Measurements from ENCODE around the gene ABCB8.

The ABCB8 gene

DNA sequence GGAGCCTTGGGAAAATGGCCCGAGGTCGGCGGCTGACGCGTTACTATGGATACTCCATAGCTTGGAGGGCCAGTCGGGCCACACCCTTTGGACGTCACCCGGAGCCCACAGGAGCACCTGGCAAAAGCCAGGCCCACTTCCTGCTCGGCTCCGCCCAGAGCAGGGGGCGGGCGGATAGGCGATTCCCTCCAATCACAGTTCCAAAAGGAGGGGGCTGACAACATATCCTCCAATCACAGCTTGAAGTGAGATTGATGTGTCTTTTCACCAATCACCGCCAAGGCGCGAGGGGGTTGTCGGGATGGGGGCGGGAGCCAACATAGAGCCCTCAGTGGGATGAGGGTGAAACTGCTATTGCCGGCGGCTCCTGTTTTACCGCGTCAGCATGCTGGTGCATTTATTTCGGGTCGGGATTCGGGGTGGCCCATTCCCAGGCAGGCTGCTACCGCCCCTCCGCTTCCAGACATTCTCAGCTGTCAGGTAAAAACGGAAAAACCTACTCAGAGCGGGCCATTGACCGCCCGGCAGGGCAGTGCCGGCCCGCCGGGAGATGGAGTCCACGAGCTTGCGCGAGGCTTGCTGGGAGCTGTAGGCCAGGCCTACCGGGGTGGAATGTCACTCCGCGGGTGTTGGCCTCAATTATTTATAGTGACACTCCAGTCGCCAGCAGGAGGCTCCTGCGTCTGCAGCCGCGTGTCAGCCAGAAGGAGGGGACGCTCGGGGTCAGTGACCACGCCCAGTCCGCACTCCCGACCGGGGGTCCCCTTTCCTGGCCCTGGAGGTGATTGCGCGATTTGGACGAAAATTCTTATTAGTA is at the start of gene ABCB8:
Gene ABCB8, plus strand, starts transcription at position 320 of the 817 bp plus-strand sequence. Its CDS starts 66 bp downstream, at position 386.
- DNase-seq (ENCODE audit: low read depth, low spot score): peak; percentile 100

DNA sequence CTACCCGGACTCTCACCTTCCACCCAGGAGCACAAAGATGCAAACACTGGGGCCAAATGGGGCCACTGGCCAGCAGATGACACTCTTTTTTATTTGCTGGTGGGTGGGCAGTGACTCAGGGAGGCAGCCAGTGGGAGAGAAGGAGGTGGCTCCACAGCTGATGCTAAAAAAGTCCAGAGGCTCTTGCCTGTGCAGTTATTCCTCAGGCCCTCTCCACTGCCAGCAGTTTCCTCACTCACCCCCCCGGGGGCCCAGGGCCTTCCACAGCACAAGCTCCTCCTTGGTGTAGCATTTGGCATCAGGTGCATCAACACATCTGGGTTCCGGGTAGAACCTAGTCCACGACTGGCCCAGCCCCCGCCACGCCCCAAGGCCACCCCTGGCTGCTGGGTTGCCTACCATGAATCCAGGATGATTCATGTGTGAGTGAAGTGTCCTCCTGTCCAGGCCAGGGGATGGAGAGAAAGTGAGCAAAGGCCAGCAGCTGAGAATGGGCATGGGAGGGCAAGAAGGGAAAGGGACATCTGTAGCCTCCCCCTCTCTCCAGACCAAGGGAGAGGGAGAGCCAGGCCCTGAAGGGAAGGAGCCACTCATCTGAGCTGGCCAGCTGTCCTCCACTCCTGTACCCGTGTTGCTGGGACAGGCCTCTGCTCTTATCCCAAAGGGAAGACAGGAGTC is 48.4 kb upstream of the ABCB8 start:
- no peak for DNase-seq (ENCODE audit: low read depth, low spot score)

DNA sequence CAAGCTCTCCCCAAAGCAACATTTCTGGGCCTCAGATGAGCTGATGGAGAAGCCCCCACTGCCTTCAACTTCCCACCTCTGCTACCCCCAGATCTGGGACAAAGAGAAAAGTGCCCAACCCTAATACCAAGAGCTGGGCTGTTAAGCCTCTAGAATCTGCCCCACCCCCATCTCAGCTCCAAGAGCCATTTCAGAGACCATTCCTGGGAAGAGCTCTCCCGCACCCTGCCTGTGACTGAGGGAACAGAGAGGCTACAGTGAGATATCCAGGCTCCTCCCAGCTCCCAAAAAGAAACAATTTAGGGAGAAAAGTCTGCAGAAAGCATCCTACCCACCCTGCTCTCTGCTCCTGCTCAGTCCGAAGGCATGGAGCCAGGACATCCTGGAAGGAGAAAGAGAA is 47.6 kb upstream of the ABCB8 start:
- DNase-seq (ENCODE audit: low read depth, low spot score): no peak

DNA sequence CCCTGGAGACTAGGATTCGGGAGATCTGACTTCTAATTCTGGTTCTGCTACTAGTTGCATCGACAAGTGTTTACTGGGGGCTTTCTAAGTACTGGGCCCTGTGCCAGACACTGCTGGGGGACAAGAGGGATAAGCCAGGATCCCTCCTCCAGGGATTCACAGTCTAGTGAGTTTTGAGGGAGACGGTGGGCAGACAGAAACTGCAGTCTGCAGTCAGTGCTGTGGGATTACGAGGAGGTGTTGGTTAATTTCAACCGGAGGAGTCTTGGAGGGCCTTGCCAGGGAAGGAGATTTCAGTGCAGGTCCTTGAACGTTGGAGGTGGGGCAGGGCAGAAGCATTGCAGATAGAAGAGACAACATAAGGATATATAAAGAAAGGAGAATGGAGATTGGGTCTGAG is 46.6 kb upstream of the ABCB8 start:
- DNase-seq (ENCODE audit: low read depth, low spot score): no peak

DNA sequence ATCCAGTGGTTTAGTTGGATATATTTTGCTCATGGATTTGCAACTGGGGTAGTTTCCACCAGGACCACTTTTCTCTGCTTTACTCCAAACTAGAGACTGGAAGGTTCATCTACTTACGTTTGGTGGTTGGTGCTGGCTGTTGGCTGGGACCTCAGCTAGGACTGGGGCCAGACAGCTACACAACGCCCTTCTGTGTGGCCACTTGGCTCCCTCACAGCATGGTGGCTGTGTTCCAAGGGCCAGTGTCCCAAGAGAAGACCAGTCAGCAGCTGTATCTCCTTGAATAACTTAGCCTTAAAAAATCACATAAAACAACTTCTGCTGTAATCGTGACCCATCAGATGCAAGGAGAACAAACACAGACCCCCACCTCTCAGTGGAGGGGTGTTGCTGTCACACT is 45.9 kb upstream of the ABCB8 start:
- DNase-seq (ENCODE audit: low read depth, low spot score): no peak

DNA sequence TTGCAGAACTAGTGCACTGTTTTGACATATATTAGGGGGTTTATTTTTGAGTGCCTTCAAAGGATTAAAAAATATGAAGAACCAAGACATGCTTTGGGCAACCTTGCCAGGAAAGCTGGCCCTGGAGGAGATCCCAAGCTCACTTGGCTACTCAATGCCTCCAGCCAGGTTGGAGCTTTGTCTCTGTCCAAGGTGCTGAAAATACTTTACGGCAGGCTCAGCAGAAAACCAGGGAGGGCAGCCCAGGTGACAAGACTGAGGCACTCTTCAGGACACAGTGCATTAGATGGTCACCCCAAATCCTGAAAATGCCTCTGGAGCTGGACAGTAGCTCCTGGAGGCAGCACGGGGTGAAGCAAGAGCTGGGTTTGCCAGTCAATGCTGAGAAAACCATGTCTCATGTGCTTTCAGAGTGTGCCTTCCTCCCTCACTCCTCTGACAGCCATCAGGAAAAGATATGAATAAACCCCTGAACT is 44.3 kb upstream of the ABCB8 start:
- DNase-seq (ENCODE audit: low read depth, low spot score): peak; percentile 76

DNA sequence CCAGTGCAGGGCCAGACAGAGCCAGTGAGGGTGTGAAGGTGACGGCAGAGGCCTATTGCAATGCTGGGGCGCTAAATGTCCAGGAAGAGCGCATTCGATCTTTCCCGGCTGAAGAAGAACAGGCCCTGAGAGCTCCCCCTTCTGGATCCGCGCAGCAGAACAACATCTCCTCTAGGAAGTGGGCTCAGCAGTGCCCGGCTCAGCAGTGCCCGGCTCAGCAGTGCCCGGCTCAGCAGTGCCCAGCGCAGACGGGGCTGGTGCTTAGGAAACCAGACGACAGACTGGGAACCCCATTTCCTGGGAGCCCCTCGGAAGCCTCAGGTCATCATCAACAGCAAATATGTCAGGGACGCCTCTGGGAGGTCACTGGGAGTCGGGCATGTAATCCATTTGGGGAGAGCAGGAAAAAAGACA is 42.1 kb upstream of the ABCB8 start:
- peak; percentile 78 for DNase-seq (ENCODE audit: low read depth, low spot score)

DNA sequence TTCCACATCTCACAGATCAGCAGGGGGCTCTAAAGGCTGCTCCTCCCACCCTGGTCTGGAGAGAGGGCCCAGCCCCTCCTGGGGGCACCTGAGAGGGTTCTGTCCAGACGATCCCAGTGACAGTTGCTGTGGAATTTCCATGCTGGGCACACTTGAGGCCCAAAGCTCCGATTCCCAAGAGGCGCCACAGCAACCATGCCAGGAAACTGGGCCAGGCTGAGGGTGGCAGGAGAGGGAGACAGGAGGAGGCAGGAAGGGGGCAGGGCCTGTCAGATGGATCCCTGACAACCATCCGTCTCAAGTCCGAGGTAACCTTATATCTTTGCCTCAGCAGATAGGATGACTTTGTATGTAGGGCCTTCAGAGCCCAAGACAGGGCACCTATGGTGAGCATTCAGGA is 41.7 kb upstream of the ABCB8 start:
- no peak for DNase-seq (ENCODE audit: low read depth, low spot score)

DNA sequence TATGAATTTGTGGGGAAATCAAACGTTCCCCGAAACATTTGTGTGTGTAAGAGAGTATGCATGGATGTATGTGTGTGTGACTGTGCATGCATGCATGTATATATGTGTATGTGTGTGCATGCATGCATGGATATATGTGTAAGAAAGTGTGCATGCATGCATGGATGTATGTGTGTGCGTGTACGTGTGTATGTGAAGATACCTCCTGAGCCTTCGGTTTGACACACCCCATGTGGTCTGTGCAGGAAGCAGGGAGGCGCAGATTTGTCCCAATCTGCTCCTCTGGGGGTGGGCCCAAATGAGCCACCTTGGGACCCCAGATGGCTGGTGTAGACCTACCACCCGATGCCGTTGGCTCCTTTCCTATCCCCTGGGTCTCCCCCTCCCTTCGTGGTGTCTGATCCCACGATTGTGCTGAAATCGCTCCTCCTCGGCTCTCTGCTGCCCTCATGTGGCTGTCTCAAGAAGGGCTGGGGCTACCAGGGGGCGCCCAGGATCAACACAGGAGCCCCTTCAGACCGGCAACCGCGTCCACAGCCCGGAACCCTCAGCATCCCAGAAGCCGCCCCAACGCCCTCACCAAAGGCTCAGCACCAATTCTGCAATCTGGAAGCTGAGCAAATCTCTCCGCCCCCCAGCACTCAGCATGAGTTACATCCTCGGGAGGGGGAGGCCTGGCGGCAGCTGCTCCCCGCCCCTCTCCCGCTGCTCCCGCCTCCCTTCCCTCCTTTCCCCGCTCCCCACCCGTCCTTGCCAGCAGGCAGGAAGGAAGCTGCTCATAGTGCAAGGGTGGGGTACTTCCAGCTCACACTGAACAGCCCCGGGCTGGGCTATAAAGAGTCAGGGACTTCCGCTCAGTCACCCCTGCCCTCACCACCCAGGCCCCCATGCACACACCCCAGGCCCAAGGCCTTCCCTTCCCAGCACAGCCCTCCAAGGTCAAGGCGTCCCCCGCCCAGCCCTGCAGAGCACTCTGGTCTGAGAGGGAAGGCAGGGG is 39.7 kb upstream of the ABCB8 start:
- peak; percentile 63 for DNase-seq (ENCODE audit: low read depth, low spot score)

DNA sequence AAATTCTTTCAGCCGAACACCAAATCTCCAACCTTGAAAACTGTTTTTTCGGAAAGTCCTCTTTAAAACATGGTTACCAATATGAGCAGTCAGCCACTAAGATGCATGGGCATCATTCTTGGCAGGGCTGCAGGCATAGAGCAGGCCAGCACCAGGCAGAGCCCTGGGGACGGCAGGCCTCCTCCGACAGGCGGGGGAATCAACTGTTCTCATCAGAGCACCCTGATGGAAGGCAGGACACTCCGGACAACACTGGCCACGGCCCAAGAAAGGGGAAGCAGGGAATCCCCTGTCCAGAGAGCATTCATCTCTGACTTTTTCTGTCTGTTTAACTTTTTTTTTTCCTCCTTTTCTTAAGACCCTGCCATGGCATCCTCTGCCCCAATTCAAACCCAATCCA is 38.8 kb upstream of the ABCB8 start:
- DNase-seq (ENCODE audit: low read depth, low spot score): no peak

DNA sequence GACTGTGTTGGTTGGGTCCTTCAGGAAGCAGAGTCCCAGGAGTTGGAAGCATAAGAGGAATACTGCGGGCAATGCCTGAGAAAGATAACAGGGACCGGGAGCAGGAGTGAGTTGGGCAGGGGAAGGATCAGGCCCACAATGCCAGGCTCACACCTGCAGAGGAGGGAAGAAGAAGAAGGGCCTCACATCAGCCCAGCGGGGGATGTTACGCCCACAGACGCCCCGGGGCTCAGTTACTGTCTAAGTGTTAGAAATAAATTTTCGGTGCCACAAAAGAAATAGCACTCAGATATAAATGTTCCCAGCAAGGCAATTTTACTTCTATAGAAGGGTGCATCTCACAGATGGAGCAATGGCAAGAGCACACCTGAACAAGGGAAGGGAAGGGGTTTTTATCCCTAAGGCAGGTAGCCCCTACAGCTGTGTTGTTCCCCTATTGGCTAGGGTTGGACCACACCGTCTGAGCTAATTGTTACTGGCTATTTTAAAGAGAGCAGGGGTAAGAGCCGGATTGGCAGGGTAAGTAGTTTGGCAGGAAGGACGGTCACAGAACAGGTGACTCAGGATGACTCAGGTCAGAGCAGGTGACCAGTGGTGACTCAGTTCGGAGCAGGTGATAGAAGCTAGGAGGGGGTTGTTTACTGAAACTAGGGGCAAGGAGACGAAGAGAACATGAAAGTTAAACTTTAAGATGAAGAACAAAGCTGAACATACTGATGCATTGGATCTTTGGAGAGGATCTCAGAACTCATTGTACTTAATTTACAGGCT is 37.6 kb upstream of the ABCB8 start, which contains the start of gene NOS3:
Gene NOS3, plus strand, starts transcription at position 602 of the 771 bp plus-strand sequence. CDS start 2,787 bp downstream, outside the sequence.
- no peak for DNase-seq (ENCODE audit: low read depth, low spot score)

DNA sequence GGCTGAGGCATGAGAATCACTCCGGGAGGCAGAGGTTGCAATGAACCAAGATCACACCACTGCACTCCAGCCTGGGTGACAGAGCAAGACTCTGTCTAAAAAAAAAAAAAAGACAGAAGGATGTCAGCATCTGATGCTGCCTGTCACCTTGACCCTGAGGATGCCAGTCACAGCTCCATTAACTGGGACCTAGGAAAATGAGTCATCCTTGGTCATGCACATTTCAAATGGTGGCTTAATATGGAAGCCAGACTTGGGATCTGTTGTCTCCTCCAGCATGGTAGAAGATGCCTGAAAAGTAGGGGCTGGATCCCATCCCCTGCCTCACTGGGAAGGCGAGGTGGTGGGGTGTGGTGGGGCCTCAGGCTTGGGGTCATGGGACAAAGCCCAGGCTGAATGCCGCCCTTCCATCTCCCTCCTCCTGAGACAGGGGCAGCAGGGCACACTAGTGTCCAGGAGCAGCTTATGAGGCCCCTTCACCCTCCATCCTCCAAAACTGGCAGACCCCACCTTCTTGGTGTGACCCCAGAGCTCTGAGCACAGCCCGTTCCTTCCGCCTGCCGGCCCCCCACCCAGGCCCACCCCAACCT is 36.1 kb upstream of the ABCB8 start:
- no peak for DNase-seq (ENCODE audit: low read depth, low spot score)

DNA sequence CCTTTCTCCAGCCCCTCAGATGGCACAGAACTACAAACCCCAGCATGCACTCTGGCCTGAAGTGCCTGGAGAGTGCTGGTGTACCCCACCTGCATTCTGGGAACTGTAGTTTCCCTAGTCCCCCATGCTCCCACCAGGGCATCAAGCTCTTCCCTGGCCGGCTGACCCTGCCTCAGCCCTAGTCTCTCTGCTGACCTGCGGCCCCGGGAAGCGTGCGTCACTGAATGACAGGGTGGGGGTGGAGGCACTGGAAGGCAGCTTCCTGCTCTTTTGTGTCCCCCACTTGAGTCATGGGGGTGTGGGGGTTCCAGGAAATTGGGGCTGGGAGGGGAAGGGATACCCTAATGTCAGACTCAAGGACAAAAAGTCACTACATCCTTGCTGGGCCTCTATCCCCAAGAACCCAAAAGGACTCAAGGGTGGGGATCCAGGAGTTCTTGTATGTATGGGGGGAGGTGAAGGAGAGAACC is 35.4 kb upstream of the ABCB8 start:
- peak; percentile 45 for DNase-seq (ENCODE audit: low read depth, low spot score)

DNA sequence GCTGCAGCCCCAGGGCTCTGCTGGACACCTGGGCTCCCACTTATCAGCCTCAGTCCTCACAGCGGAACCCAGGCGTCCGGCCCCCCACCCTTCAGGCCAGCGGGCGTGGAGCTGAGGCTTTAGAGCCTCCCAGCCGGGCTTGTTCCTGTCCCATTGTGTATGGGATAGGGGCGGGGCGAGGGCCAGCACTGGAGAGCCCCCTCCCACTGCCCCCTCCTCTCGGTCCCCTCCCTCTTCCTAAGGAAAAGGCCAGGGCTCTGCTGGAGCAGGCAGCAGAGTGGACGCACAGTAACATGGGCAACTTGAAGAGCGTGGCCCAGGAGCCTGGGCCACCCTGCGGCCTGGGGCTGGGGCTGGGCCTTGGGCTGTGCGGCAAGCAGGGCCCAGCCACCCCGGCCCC is 34.7 kb upstream of the ABCB8 start:
- DNase-seq (ENCODE audit: low read depth, low spot score): no peak

DNA sequence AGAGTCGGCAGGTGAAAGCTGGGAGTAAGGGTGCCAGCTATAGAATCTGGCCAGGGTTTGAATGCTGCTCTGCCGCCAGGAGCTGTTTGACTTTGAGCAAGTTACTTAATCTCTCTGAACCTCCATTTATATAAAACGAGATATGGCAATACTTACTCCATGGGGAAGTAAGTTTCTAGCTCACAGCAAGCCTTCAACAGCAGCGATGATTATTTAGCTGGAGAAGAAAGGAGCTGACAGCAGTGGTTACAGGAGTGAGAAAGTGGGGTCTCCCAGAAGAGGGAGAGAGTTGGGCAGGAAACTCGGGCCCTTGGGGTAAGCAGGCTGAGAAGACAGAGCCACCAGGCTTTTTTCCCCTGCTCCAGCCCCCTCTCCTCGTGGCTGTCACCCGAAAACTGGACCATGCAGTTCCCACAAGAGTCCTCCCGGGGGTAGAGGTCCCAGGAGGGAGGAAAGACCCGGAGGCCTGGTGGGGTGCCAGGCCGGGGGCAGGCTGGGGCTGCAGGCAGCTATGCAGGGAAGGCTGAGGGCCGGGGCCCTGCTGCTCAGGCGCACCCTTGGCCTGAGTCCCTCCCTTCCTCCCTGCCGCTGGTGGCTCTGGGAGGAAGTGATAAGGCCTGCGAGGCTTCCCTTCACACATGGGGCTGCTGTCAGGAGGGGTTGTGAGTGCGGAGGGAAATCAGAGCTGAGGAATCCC is 34.0 kb upstream of the ABCB8 start:
- DNase-seq (ENCODE audit: low read depth, low spot score): no peak

DNA sequence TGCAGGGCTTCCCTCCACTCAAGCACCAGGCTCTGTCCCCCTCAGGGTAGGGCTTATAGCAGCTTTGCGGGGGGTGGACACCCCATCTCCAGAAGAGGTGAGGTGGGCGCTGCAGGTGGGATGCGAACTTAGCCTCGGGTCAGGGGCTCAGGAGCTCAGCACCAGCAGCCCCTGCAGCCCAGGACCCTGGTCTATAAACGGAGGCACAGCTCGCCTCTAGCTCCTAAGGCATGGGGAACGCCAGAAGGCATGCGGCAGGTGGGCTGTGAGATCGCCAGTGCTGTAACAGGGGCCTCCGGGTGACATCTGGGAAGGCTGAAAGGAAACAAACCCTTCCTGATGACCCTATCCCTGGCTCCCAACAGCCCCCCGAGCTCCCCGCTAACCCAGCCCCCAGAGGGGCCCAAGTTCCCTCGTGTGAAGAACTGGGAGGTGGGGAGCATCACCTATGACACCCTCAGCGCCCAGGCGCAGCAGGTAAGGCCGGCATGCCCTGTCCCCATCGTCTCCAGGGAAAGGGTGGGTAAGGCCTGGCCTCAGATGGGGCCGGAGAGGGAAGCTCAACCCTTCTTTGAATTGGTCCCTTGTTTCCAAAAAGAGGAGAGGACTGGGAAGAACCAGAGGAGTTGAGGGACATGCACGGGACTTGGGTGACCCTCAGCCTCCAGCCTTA is 33.3 kb upstream of the ABCB8 start:
- no peak for DNase-seq (ENCODE audit: low read depth, low spot score)

DNA sequence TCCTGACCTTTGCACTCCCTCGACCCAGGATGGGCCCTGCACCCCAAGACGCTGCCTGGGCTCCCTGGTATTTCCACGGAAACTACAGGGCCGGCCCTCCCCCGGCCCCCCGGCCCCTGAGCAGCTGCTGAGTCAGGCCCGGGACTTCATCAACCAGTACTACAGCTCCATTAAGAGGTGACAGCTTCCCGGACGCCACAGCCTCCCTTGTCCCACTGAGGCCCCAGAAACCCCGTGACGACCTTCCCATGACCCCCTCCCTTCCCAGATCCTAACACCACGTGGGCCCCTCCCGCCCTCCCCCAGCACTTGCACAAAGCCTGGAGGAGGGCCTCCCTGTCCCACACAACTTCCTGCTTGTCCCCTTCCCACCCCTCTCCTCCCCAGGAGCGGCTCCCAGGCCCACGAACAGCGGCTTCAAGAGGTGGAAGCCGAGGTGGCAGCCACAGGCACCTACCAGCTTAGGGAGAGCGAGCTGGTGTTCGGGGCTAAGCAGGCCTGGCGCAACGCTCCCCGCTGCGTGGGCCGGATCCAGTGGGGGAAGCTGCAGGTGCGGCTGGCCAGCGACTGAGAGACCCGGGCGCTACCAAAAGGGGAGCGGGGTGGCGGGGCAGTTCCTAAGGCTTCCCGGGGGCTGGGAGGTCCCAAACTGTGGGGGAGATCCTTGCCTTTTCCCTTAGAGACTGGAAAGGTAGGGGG is 31.7 kb upstream of the ABCB8 start:
- DNase-seq (ENCODE audit: low read depth, low spot score): no peak

DNA sequence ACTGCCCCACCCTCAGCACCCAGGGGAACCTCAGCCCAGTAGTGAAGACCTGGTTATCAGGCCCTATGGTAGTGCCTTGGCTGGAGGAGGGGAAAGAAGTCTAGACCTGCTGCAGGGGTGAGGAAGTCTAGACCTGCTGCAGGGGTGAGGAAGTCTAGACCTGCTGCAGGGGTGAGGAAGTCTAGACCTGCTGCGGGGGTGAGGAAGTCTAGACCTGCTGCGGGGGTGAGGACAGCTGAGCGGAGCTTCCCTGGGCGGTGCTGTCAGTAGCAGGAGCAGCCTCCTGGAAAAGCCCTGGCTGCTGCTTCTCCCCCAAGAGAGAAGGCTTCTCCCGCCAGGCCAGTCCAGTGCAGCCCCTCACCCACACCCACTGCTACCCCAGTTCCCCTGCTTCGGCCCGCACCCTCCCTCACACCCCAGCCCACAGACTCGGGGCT is 31.2 kb upstream of the ABCB8 start:
- DNase-seq (ENCODE audit: low read depth, low spot score): no peak
